ENCODE measurements around the gene CFAP99. TPM values are rescaled to one million over a fixed set of nuclear protein-coding genes. Genes with fewer than 3 reads are reported as not detected.

Gene CFAP99
- total and polyA plus RNA-seq, 2 of the 4 experiments (the other 2 are of a cell fraction): not detected

DNA sequence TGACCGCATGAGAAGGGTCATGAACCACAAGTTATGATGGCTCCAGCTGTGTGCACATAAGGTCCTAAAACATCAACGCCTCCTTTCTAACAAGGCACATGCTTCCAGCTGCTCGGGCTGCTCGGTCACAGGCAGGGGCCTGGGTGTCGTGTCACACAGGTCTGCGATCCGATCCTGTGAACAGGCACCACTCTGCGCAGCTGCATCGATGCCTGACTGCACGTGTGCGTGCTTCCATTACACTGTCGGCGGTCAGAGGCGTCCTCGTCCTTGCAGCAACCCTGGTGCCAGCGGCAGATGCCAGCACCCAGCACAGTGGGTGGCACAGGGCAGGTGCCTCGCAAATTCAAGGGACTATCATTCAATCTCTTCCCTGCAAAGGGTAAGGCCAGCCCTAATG, 24.2 kb upstream of the CFAP99 start:
- no peak for TF ChIP-seq BHLHE40 (IDR thresholded peaks at IDR 0.05; ENCODE audit: low read depth, low read length)
- TF ChIP-seq, protein P1, sequence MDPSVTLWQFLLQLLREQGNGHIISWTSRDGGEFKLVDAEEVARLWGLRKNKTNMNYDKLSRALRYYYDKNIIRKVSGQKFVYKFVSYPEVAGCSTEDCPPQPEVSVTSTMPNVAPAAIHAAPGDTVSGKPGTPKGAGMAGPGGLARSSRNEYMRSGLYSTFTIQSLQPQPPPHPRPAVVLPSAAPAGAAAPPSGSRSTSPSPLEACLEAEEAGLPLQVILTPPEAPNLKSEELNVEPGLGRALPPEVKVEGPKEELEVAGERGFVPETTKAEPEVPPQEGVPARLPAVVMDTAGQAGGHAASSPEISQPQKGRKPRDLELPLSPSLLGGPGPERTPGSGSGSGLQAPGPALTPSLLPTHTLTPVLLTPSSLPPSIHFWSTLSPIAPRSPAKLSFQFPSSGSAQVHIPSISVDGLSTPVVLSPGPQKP (IDR thresholded peaks at IDR 0.05; ENCODE audit: borderline replicate concordance, low read depth, low read length): no peak
- TF ChIP-seq, protein P2, sequence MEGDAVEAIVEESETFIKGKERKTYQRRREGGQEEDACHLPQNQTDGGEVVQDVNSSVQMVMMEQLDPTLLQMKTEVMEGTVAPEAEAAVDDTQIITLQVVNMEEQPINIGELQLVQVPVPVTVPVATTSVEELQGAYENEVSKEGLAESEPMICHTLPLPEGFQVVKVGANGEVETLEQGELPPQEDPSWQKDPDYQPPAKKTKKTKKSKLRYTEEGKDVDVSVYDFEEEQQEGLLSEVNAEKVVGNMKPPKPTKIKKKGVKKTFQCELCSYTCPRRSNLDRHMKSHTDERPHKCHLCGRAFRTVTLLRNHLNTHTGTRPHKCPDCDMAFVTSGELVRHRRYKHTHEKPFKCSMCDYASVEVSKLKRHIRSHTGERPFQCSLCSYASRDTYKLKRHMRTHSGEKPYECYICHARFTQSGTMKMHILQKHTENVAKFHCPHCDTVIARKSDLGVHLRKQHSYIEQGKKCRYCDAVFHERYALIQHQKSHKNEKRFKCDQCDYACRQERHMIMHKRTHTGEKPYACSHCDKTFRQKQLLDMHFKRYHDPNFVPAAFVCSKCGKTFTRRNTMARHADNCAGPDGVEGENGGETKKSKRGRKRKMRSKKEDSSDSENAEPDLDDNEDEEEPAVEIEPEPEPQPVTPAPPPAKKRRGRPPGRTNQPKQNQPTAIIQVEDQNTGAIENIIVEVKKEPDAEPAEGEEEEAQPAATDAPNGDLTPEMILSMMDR (conservative IDR thresholded peaks at IDR 0.05; ENCODE audit: low read depth, low read length): no peak
- no peak for TF ChIP-seq RCOR1 (IDR thresholded peaks at IDR 0.05; ENCODE audit: insufficient replicate concordance, low read length)
- no peak for TF ChIP-seq POLR2A (IDR thresholded peaks at IDR 0.05; ENCODE audit: low read depth, low read length)
- no peak for TF ChIP-seq MAZ (IDR thresholded peaks at IDR 0.05; ENCODE audit: borderline replicate concordance, low read depth, low read length)
- TF ChIP-seq RAD21 (IDR thresholded peaks at IDR 0.05; ENCODE audit: low read length): no peak
- Histone ChIP-seq H3K23ac (ENCODE audit: low read depth, low read length) (no peak overlapping the region), H3K9me1 (ENCODE audit: insufficient read depth, low read length) (no peaks in the 10 kb centered on the region), H3K14ac (replicated peaks; ENCODE audit: low read depth, low read length) (no peak overlapping the region), H4K8ac (ENCODE audit: low read depth in 2 of 2, low read length in 2 of 2) (no peak overlapping the region), H3K27me3 (ENCODE audit: control insufficient read depth, insufficient read depth, low read length) (peaks cover 40% of the 10 kb centered on the region), H3K18ac (ENCODE audit: low read depth, low read length) (no peak overlapping the region), H4K5ac (ENCODE audit: low read depth, low read length) (no peak overlapping the region), H3K36me3 (ENCODE audit: control insufficient read depth, insufficient read depth, low read length) (no peaks in the 10 kb centered on the region), H2AK9ac (replicated peaks; ENCODE audit: low read depth, low read length, poor library complexity) (peak overlapping the region; percentile 73), H2BK15ac (ENCODE audit: low read depth, low read length) (no peak overlapping the region), H3K9me3 (ENCODE audit: control insufficient read depth, insufficient read depth, low read length) (no peaks in the 10 kb centered on the region), H3K4me1 (ENCODE audit: control insufficient read depth, insufficient read depth, low read length) (peaks cover 4% of the 10 kb centered on the region; the same call in 1 of the 2 replicates), H2BK120ac (ENCODE audit: low read depth, low read length) (no peak overlapping the region), H4K20me1 (ENCODE audit: insufficient read depth, low read length) (no peaks in the 10 kb centered on the region; the same call in 1 of the 2 replicates), H2AFZ (replicated peaks; ENCODE audit: low read length, poor library complexity) (no peak overlapping the region), H3K9ac (ENCODE audit: low read depth, low read length) (no peak overlapping the region), H2AK5ac (ENCODE audit: low read depth, low read length) (no peak overlapping the region), H2BK5ac (ENCODE audit: low read depth, low read length, poor library complexity, severe bottlenecking) (no peak overlapping the region), H3K4me3 (ENCODE audit: insufficient read depth, low read depth, low read length) (no peak overlapping the region), H3K4me2 (ENCODE audit: low read depth, low read length) (no peak overlapping the region), H3K79me1 (ENCODE audit: low read depth in 1 of 2, low read length in 2 of 2) (no peaks in the 10 kb centered on the region), H3K56ac (ENCODE audit: extremely low read depth, insufficient read depth, low read length) (no peak overlapping the region), H2BK20ac (ENCODE audit: low read depth, low read length) (no peak overlapping the region), H3K4ac (ENCODE audit: low read depth, low read length) (no peak overlapping the region), H4K91ac (ENCODE audit: insufficient read depth, low read depth, low read length) (no peak overlapping the region), H3K27ac (ENCODE audit: insufficient read depth, low read length) (no peak overlapping the region)
- 95% methylated on average over 12 of the region's 17 CpGs; no CpG with 5 or more reads in 1 of the 2 experiments for WGBS, 2 experiments (ENCODE audit: extremely low coverage in 2 of 2, insufficient read length in 1 of 2)
- no TSS peak for BruUV-seq (replicated peaks)
- ChIA-PET POLR2A (ENCODE audit: unreplicated experiment) (no interaction called here), CTCF (interaction anchor here (0.8 kb wide), 1 partner anchor 21 kb away, joined by 3 read pairs; no protein-coding TSS in a partner anchor)
- ATAC-seq (ENCODE audit: low read depth): no peak
- in situ Hi-C loops (cut with MboI; ENCODE audit: low sequenced_read_pairs): no loop called here
- intact Hi-C loops (cut with micrococcal nuclease): no loop called here
- dilution Hi-C loops (cut with HindIII; ENCODE audit: low sequenced_read_pairs, unreplicated experiment): no loop called here
- DNase-seq: no peak

Measured in IMR-90 (cell line).